ENCODE results near the gene PIGU. TPM values are rescaled to one million over a fixed set of nuclear protein-coding genes. Genes with fewer than 3 reads are reported as not detected.

PIGU gene
- total RNA-seq, 1 experiment from 2014 or later = 32.8 TPM

GRCh38 chr20:34585019-34585418, 91.9 kb downstream of the PIGU start:
- H2AK5ac ChIP-seq (ENCODE audit: insufficient read length, low read length) = no peak overlapping the region
- no peak overlapping the region for H3K9ac ChIP-seq (ENCODE audit: extremely low read depth, insufficient read length, low read length)
- H2BK15ac ChIP-seq (ENCODE audit: low read depth, low read length) = no peak overlapping the region
- H3K27ac ChIP-seq (ENCODE audit: insufficient read length, low read depth, low read length) = no peak overlapping the region
- no peak overlapping the region for H2BK120ac ChIP-seq (ENCODE audit: low read depth, low read length, poor library complexity, severe bottlenecking)
- no peaks in the 10 kb centered on the region for H3K27me3 ChIP-seq (ENCODE audit: insufficient read depth, low read length)
- Mint-ChIP-seq H3K4me3 (no peak overlapping the region), H3K4me1 (no peaks in the 10 kb centered on the region), H3K27ac (no peak overlapping the region), H3K36me3 (ENCODE audit: insufficient read depth in 1 of 3, low read depth in 3 of 3) (peaks cover 0 to 11% (median 6%) of the 10 kb centered on the region in 3 experiments; a peak in 4 of 7 replicates), H3K9me3 (no peaks in the 10 kb centered on the region), H3K27me3 (ENCODE audit: low read depth) (no peaks in the 10 kb centered on the region; the same call in 1 of the 2 replicates)
- H3K79me1 ChIP-seq (ENCODE audit: insufficient read depth, low read depth, low read length, poor library complexity, severe bottlenecking) = no peaks in the 10 kb centered on the region
- H4K8ac ChIP-seq (replicated peaks; ENCODE audit: insufficient read length, low read depth, low read length) = no peak overlapping the region
- no peak overlapping the region for H2BK20ac ChIP-seq (ENCODE audit: low read depth, low read length, poor library complexity, severe bottlenecking)
- no peak overlapping the region for H3K18ac ChIP-seq (ENCODE audit: insufficient read length, low read depth, low read length)
- no peak overlapping the region for H3K56ac ChIP-seq (ENCODE audit: insufficient read length, low read depth, low read length)
- H4K91ac ChIP-seq (ENCODE audit: insufficient read length, low read depth, low read length) = no peak overlapping the region
- no peak overlapping the region for H3K4ac ChIP-seq (ENCODE audit: low read depth, low read length)
- no peak for TF ChIP-seq CTCF (conservative IDR thresholded peaks at IDR 0.05)
- H3K14ac ChIP-seq (ENCODE audit: insufficient read depth, low read length) = no peak overlapping the region
- H3K23me2 ChIP-seq (ENCODE audit: insufficient read length, low read depth, low read length, poor library complexity, severe bottlenecking) = no peaks in the 10 kb centered on the region
- H3T11ph ChIP-seq (ENCODE audit: low read length) = no peak overlapping the region
- no peaks in the 10 kb centered on the region for H3K4me1 ChIP-seq (ENCODE audit: insufficient read depth, low read length)
- H3K79me2 ChIP-seq (ENCODE audit: insufficient read depth, low read length) = no peaks in the 10 kb centered on the region
- WGBS (ENCODE audit: extremely low coverage, insufficient read length, low lambda C conversion rate) = no CpG with 5 or more reads among the region's 5 CpGs
- DNase-seq = no peak
- H2BK12ac ChIP-seq (ENCODE audit: insufficient read length, low read depth, low read length) = no peak overlapping the region
- no peaks in the 10 kb centered on the region for H3K9me3 ChIP-seq (ENCODE audit: control insufficient read depth, low read depth, low read length)
- no peak overlapping the region for H4K5ac ChIP-seq (ENCODE audit: insufficient read length, low read depth, low read length)
- H3K23ac ChIP-seq (ENCODE audit: insufficient read length, low read depth, low read length) = no peak overlapping the region
- no peak overlapping the region for H2AFZ ChIP-seq (ENCODE audit: low read length)
- H3K4me2 ChIP-seq (ENCODE audit: insufficient read depth, insufficient read length, low read length) = no peak overlapping the region
- no peak overlapping the region for H2BK5ac ChIP-seq (ENCODE audit: insufficient read length, low read length)
- H4K20me1 ChIP-seq (ENCODE audit: control insufficient read depth, insufficient read depth, insufficient read length) = no peaks in the 10 kb centered on the region
